GM12801 (cell line): ENCODE results near the gene GBF1.

Experiments used
- CTCF ChIP-seq: IDR thresholded peaks from one replicate; pipeline ENCODE4 v1.5.1; 2011; ENCODE audit warnings: control low read depth; ENCODE audit not compliant: insufficient read length; ENCODE audit errors: extremely low read depth

The GBF1 gene

DNA sequence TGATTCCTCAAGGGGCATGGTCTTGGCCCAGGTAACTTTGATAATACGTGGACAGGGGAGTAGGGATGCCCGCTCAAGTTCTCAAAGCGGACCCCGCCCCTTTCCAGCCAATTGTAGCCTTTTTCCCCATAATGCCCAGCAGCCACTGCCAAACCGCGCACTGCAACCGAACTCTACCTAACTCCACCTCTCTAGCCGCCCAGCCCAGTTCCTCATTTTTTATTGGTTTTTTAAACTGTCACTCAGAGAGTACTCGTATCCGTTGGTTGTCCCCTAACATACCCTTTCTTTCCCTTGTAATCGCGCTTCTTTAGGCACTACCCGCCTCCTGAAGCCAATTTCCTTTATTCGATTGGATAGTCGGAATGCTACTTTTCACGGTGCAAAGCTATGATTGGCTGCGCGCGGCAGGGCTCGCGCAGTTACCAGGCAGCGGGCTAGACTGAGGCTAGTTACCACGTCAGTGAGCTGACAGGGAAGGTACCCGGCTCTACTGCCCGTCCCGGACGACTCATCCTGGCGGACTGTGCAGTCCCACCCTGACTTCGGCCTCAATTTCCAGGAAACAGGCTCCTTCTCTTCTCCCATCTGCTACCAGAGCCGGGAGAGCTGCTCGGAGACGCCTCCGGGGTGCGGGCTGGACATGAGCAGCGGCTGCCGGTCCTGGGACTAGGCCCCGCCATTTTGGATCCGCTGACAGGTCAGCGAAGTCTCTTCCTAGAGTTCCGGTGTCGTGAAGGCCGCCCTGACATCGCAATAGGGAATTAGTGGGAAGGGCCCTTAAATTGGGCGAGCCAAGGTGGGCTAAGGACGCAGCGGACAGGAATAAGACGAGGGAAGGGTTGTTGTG is at the start of gene GBF1:
GBF1 (plus strand) TSS at position 451 of the 850 bp plus-strand sequence. CDS start 13,407 bp downstream, outside the sequence.
- TF ChIP-seq CTCF = no peak

GRCh38 chr10:102196893-102197292 is 48.4 kb upstream of the GBF1 start:
- no peak for TF ChIP-seq CTCF

DNA sequence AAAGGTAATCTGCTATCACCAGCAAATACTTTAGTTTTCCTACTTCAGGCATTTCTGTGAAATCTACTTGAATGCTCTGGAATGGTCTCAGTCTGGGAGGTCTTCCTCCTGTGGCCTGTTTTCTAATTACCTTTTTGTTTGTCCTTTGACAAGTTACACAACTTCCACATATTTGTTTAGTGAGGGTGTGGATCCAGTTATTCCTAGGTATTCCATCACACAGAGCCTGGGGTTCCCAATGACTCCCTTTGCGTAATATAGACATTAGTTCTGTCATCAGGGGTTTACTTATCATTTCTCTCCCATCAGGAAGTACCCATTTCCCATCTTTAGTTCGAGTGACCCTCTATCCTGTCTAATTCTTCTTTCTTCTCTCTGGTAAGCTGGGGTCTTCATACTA is 47.3 kb upstream of the GBF1 start:
- no peak for TF ChIP-seq CTCF

- TF ChIP-seq CTCF = no peak
Observed at GRCh38 chr10:102200751-102201640, 44.3 kb upstream of the GBF1 start.

DNA sequence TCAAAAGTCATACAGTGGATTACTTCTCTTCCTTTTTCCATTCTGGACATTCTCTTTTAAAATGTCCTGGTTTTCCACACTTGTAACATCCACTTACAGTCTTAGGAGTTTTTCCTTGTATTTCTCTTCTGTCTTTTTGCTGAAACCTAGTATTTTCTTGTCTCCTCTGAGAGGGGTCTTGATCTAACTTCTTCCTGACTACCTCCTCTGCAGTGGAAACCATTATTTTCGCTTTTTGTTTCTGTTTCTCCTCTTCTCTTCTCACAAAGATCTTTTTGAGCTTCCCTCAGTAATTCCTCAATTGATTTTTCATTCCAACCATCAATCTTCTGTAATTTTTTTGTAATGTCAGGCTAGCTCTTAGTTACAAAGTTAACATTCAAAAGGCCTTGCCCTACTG is 42.9 kb upstream of the GBF1 start:
- TF ChIP-seq CTCF = no peak

DNA sequence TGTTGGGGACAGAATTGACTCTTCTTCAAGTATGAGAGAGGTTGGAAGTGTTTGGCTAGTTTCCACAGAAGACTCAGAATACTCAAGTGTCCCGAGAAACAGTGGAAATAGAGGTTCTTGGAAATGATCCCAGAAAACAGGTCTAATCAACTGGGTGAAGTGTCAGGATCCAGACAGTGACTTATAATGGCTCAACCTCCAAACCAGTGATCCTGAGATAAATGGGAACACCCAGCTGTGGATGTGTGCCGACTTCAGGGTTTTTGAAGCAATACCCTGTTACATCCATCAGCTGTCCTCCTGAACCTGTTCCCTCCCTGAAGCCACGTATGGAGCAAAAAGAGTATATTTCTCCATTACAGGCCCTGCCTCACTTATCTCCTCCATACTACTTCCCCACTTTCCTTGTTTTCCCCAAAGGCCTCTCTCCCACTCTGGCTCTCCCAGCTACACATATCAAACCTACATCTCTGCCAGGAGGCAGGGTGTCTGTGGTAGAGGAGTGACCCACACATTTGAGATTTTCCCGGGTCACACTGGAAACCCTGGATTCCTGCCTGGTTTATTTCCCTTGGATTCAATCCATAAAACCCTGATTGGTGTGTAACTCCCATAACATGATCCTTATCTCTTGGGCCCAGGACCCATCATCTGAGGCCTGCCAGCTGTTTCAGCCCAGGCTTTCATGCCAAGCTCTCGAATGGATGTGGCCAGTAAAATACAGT is 36.9 kb upstream of the GBF1 start:
- no peak for TF ChIP-seq CTCF
